NCI-H446 treated with DMSO at 0.1 percent for 48 hours (cell line): Measurements from ENCODE around the gene LYSET.
"Not testable (repeated sequence)": the region's sequence is repeated elsewhere in the genome, so short reads cannot be mapped to it uniquely, and the experiment has no call there.

Source experiments
- DNase-seq: peaks from one replicate; lab custom pipeline; 2025; lab: John Stamatoyannopoulos, UW

Gene LYSET, protein sequence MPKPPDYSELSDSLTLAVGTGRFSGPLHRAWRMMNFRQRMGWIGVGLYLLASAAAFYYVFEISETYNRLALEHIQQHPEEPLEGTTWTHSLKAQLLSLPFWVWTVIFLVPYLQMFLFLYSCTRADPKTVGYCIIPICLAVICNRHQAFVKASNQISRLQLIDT

DNA sequence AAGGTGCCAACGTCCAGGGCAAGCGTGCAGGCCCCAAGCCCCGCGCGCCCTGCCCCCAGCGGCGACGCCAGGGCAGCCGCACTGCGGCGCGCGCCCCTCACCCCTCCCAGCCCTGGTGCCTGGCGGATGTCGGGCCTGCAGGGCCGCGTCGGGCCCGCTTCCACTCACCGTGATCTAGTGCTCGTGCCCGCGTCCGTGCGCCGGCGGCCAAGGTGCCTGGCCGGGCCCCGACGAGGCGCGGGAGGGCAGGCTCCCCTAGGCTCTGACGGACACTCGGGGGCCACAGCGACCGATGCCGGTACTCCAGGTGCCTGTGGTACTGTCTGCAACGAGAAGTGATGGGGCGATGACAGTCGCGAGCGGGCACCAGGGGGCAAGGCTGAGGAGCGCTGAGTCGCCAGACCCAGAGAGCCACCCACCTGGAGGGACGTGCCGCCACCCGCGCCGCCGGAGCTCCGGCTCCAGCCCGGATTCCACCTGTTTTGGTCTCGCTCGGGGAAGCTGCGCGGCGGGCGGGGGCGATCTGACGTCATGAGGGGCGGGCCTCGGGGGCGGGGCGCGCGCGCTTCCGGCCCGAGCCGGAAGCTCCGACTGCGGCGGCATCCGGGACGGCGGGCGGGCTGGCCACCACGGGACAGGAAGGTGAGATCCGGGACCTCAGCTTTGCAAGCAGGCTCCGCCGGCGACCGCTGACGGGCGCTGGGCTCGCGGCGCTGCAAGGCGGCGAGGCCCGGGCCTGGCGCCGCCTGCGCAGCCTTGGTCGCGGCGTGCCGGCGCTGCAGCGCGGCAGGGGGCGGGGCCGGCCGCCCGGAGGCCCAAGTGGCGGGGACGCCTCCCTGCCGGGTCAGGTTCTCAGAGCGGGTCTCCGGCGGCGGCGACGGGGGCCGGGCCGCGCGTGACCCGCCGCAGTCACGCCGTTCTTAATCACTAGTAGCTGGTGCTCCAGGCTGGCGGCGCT lies at the start of gene LYSET, which contains the start of gene MOAP1:
TSS of gene LYSET (plus strand) at position 927 of the 958 bp plus-strand sequence. CDS start 89 bp downstream, outside the sequence.
TSS of gene MOAP1 (minus strand) at position 507 of the 958 bp plus-strand sequence. CDS start 655 bp downstream, outside the sequence.
- peak; percentile 66 for DNase-seq

DNA sequence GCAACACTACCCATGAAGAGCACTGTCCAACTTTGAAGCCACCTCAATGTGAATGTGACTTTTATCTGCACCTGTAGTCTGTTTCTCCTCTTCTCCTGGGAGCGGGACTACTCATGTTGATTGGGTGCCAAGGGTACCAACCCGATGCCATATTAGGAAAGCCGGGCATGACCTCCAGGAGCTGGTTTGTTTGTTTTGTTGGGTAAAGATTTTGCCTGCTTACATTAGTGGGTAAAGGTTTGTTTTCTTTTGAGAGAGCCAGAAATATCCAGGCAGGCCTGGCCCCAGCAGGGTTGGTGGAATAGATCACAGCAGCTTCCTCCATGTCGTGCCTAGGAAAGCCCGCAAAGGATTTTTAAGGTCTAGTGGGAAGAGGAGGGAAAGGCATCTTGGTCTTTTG lies 49.7 kb upstream of the LYSET start:
- no peak for DNase-seq

DNA sequence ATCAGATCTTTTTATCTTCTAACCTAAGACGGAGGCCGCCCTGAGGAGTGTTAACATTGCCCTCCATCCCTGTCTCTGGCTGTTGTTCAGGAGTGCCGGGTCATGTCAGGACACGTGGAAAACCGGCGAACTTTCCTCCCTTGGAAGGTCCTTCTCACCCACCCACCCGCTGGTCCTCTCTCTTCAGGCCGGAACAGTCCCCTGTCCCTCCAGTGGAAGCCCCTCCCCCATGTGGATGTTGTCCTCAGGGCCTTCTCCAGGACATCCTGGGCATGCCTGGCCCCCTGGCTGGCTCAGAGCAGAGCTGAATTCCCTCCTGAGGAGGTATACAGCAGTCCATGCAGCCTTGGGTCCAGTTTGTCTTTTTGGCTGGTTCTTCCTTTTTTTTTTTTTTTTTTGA lies 49.1 kb upstream of the LYSET start:
- no peak for DNase-seq

DNA sequence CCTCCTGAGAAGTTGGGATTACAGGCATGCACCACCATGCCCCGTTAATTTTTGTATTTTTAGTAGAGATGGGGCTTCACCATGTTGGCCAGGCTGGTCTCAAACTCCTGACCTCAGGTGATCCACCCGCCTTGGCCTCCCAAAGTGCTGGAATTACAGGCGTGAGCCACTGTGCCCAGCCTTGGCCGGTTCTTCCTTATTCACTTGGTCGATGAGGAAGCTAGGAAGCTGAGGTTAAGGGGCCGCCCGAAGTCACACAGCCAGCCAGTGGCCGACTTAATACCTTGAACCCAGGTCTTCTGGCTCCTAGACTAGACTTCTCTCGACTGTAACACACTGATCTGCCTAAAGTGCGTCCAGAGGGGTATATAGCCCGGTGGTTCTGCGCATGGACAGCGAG lies 48.6 kb upstream of the LYSET start:
- not testable (repeated sequence) for DNase-seq

DNA sequence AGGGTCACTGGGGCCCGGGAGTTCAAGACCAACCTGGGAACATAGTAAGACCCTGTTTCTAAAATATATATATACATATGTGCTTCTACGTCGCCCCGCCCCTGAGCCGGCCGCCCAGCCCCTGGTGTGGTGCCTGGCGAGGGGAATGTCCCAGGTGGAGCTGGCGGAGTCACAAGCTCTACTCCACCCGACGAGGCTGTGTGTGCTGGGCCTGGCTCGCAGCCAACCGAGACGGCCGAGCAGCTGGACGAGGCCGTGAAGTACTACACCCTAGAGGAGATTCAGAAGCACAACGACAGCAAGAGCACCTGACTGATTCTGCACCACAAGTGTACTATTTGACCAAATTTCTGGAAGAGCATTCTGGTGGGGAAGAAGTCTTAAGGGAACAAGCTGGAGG lies 47.3 kb upstream of the LYSET start:
- no peak for DNase-seq

DNA sequence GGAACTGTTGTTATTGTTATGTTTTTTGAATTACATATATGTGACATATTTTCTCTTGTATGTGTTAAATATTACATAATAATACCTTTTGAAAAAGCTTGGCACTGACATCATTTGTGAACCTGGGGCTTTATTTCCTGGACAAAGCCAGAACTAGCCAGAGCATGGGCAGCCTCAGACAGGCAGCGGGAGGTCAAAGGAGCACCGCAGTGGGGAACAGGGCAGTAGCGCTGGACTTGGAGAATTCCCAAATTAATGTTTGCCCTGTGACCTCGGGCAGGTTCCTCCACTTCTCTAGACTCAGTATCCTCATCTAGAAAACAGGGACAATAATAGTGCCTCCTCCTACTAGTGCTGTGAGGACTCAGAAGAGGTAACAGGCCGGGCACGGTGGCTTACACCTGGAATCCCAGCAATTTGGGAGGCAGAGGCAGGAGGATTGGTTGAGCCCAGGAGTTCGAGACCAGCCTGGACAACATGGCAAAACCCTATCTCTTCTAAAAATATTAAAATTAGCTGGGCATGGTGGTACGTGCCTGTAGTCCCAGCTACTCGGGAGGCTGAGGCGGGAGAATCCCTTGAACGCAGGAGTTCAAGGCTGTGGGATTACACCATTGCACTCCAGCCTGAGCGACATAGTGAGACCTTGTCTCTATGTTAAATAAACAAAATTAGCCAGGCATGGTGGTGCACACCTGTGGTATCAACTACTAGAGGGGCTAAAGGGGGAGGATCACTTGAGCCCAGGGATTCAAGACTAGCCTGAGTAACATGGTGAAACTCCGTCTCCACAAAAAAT lies 42.1 kb upstream of the LYSET start:
- no peak for DNase-seq

DNA sequence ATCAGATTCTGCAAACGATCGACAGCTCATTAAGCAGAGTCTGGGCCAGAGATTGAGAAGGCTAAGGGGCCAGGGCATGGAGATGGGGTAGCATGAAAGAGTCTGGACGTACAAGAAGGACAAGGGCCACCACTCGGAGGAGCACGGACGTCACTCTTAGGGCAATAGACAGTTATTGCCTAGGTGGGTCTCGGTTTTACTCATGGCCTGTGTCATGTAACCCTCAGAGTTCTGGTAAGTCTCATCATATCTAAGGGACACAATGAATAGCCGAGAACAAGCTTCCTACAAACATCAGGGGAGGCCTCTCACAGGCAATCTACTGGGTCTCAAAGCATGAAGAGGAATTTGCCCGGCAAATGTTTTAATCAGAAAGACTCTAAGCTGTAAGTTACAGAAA lies 39.0 kb upstream of the LYSET start:
- DNase-seq = no peak

DNA sequence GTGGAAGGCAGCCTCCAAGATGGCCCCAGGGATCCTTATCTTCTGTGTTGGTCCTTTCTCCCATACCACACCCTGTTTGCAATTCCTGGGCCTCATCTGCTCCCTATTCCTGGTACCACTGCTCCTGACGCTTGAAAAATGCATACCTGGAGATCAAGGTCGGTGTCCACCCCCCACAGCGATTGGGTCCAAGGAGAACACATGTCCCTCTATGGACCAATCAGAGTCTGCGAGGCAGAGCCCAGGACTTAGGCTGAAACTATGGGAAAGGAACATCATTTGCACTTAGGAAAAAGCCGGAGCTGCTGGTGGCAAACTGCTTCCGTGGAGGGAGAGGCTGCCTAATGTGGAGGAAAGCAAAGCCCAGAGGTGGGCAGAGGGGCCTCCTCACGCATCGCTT lies 36.1 kb upstream of the LYSET start:
- no peak for DNase-seq

DNA sequence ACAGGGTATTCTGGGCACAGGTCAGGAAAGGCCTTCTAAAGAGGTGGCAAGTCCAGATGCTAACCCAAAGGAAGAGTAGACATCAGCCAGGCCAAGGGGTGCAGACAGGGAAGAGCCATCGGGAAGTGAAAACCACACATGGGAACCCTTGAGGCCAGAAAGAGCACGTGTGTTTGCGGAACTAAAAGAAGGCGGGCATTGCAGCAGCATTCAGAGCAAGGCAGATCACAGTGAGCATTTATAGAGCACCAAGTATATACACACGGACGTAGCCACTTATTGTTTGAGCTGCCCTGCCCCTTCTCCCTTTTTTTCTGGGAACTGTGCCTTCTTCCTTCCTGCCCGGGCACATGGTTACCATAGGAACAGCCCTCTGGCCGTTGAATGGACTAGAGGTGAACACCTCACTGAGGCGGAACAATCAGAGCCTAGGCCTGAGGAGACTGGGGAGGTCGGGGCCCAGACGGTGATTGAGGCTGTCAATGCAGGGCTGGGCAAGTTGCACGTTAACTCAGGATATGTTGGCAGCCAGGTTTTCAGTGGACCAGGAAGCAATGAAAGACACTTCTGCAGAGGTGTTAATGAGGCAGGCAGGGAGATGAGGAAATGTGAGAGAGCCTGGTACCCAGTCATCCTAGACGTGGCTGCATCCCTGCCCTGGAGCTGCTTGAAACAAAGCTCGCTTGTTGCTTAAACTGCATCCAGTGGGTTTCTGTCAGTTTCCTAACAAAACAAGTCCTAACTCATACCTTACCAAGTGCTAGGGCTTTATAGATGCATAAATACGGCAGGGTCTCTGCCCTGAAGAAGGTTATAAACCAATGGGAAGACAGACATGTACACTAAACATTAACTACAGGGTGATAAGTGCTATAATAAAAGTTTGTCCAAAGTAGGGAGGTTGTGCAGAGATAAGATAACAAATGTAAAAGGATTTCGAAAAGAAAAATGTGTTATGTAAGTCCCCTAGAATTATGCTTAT lies 34.6 kb upstream of the LYSET start:
- no peak for DNase-seq

DNA sequence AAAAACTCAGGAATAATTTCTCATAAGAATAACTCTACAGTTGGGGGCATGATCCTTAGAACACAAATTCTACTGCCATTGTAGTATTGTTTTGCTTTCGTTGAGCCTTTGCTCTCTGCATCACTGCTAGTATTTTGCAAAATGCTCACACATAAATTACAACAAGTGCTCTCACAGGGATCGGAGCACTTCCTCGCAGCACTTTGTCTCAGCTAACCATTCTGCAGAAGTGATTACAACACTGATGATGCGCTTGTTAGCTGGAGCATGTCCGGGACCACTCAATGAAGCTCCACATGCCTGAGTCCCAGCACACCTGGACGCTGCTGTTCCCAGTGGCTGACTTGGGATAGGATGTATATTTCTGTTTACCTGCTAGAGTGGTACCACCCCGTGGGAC lies 32.0 kb upstream of the LYSET start:
- no peak for DNase-seq

DNA sequence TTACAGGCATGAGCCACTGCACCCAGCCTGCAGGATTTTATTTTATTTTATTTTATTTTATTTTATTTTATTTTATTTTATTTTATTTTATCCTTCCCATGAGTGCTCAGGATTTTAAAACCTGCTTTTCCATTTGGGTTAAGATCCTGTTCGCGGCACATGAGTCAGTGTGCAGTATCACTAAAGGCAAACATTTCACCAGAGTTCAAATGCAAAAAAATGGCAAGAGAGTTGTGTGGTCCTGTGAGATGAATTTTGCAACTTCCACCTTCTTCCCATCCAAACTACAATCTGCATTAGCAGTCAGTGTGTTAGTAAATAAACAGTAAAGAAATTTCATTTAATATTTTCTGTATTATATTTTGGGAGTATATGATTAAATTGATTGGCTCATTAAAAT lies 29.4 kb upstream of the LYSET start:
- DNase-seq = no peak

DNA sequence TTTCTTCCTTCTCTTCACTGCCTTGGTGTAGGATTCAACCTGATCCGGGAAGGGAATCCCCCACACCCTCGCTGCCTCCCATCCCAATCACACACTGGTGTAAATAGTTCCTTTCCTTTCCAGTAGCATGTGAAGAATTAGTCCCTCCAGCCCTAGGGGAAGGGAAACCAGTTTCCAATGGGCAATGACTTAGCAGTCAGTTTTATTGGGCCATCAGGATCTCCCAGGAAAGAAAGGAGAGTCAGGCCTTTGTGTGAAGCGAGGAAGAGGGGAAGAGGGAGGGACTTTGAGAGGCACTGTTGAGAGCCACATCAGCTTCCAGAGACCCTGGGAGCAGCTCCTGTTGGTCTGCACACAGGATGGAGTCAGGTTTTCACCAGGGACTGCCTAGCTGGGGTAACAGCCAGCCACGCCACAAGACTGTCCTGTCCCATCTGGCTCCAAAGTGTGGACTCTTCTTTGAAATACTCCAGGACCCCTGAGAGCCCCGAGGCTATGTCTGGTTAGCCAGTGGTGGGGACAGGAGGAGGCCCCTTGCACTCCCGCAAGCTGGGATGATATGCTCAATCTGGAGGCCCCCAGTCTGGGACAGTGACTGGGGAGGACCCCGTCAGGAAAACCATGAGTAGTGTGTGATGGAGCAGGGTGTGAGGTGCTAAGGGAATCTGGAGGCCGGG lies 28.3 kb upstream of the LYSET start:
- DNase-seq = no peak

DNA sequence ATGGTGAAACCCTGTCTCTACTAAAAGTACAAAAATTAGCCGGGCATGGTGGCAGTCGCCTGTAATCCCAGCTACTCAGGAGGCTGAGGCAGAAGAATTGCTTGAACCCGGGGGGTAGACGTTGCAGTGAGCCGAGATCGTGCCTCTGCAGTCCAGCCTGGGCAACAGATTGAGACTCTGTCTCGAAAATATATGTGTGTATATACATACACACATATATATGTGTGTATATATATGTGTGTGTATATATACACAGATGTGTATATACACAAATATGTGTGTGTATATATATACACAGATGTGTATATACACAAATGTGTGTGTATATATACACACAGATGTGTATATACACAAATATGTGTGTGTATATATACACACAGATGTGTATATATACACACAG lies 26.8 kb upstream of the LYSET start:
- not testable (repeated sequence) for DNase-seq

DNA sequence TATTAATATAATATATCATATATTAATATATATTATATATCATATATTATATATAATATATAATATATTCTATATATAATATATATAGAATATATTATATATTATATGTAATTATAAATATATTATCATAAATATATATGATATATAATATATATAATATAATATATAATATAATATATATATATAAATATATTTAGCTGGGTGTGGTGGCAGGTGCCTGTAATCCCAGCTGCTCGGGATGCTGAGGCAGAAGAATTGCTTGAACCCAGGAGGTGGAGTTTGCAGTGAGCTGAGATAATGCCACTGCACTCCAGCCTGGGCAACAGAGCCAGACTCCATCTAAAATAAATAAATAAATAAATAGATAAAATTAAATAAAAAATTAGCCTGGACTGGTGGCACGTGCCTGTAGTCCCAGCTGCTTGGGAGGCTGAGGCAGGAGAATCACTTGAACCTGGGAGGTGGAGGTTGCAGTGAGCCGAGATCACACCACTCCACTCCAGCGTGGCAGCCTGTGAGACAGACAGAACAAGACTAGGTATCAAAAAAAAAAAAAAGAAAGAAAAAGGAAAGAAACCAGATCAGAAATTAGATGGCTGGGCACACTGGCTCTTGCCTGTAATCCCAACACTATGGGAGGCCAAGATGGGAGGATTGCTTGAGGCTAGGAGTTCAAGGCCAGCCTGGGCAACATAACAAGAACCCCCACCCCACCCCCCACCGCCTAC lies 25.3 kb upstream of the LYSET start:
- DNase-seq = not testable (repeated sequence)

DNA sequence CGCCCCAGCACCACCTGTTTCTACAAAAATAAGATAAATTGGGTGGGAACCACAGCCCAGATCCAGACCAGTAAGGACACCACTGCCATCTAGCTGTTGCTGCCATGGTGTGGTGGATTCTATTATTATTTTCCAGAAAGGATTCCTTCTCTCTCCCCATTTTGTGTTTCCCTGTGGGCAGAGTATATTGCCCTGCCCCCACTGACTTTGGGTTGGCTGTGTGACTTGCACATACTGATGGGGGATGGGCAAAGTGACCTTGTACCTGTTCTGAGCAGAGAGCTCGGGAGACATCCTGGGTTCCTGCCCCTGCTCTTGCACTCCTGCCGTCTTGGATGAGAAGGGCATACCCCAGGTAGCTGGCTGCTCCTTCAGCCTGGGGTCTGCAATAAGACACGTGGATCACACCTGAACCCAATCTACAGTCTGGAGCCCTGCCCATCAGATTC lies 24.7 kb upstream of the LYSET start:
- DNase-seq = peak; percentile 49

DNA sequence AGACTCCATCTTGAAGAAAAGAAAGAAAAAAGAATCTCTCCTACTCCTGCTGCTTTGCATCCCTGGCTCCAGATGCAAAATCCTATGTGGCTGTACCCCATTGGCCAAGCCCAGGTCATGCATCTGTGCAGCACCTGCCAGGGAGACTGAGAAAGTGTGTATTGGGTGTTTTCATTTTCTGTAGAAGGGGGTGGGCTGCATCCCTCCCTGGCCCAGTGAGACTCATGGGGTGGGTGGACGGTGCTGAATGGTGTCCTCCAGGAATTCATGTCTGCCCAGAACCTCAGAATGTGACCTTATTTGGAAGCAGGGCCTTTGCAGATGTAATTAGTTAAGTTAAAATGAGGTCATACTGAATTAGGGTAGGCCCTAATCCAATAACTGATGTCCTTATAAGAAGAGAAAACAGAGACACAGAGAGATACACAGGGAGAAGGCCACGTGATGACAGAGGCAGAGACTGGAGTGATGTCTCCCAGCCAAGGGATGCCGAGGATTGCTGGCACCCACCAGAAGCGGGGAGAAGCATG lies 23.6 kb upstream of the LYSET start:
- DNase-seq = no peak

DNA sequence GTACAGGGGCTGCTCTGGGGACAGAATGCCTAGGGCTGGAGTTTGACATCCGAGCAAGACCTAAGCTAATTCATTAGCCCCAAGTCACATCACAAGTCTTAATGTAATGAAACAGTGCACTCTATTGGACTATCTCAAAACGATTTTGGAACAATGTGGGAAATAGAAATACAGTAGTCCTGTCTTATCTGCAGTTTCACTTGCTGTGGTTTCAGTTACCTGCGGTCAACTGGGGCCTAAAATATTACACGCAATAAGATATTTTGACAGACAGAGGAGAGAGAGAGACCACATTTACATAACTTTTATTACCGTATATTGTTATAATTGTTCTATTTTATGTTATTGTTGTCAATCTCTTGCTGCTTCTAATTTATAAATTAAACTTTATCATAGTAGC lies 21.6 kb upstream of the LYSET start:
- DNase-seq = no peak

DNA sequence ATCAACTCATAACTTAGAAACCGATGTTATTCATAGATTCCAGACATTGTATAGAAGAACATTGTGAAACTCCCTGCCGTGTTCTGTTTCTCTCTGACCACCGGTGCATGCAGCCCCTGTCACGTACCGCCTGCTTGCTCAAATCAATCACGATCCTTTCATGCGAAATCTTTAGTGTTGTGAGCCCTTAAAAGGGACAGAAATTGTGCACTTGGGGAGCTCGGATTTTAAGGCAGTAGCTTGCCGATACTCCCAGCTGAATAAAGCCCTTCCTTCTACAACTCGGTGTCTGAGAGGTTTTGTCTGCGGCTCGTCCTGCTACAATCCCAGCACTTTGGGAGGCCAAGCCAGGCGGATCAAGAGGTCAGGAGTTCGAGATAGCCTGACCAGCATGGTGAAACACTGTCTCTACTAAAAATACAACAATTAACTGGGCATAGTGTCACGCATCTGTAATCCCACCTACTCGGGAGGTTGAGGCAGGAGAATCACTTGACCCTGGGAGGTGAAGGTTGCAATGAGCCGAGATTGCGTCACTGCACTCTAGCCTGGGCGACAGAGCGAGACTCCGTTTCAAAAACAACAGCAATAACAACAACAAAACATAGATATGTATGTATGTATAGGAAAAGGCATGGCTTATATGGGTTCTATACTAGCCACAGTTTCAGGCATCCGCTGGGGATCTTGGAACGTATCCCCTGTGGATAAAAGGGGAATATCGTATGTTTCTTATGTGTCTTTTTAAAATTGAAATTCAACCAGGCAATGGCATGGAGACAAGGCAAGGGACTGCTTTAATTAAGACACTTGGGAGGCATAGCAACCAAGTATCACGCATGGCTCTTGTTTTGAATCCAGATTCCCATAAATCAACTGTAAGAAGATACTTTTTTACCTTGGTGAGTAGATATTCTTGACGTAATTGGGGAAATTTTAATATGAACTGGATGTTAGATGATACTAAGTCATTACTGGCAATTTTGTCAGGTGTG lies 19.5 kb upstream of the LYSET start:
- not testable (repeated sequence) for DNase-seq
